ENCODE measurements around the gene COX11.

The COX11 gene

DNA sequence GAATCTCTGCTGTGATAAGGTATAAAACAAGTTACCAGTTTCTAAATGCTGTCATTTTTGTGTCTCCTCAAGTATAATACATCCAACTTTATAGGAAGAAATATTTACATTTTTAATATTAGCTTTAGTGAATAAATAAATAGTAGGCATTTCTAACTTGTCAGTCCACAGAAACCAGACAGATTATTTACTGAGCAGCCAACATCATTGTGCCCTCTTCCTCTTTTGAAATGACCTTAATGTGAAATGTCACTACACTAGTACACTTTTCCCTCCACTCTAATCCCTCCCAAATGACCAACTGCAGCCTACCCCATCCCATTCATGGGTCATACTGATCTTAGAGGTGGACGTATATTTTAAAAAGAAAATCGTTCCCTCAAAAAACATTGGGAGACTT is 9.3 kb upstream of the COX11 start:
- DNase-seq (ENCODE audit: low read depth): no peak
- TF ChIP-seq, protein P1, sequence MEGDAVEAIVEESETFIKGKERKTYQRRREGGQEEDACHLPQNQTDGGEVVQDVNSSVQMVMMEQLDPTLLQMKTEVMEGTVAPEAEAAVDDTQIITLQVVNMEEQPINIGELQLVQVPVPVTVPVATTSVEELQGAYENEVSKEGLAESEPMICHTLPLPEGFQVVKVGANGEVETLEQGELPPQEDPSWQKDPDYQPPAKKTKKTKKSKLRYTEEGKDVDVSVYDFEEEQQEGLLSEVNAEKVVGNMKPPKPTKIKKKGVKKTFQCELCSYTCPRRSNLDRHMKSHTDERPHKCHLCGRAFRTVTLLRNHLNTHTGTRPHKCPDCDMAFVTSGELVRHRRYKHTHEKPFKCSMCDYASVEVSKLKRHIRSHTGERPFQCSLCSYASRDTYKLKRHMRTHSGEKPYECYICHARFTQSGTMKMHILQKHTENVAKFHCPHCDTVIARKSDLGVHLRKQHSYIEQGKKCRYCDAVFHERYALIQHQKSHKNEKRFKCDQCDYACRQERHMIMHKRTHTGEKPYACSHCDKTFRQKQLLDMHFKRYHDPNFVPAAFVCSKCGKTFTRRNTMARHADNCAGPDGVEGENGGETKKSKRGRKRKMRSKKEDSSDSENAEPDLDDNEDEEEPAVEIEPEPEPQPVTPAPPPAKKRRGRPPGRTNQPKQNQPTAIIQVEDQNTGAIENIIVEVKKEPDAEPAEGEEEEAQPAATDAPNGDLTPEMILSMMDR (IDR thresholded peaks at IDR 0.05; ENCODE audit: insufficient read depth, low read depth, low read length, missing control alignments): no peak
- no peak overlapping the region for H3K4me3 ChIP-seq (ENCODE audit: low read length)

DNA sequence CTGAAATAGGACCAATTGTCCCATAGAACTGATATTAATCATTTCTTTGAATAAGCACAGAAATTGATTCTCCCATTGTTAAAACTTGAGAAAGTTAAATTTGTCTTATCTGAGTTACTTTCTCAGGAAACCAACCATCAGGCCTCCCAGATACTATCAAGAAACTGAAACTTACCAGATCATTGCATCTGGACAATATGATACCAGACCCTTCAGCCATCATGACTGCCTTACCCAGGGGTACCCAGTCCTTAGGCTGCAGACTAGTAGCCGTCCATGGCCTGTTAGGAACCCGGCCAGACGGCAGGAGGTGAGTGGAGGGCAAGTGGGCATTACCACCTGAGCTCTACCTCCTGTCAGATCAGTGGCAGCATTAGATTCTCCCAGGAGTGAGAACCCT is 7.9 kb upstream of the COX11 start:
- H3K4me3 ChIP-seq (ENCODE audit: low read length): no peak overlapping the region
- no peak for DNase-seq (ENCODE audit: low read depth)
- TF ChIP-seq, protein P1 (IDR thresholded peaks at IDR 0.05; ENCODE audit: insufficient read depth, low read depth, low read length, missing control alignments): no peak

DNA sequence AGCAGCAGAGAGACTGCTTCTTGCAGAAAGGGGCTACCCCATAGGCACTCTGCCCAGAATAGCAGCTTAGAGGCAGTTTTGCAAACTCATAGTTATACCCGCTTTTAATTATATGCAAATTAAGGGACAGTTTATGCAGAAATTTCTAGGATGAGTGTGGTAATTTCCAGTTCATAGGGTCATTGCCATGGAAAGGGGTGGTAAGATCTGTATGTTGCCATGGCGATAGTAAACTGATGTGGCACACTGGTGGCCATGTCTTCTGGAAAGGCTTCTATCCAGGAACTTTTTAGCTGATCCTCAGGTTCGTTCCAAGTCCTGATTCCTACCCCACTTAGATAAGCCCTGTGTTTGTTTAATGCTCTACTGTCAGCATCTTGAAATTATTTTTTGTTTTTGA is 6.3 kb upstream of the COX11 start:
- DNase-seq (ENCODE audit: low read depth): no peak
- H3K4me3 ChIP-seq (ENCODE audit: low read length): no peak overlapping the region
- TF ChIP-seq, protein P1 (IDR thresholded peaks at IDR 0.05; ENCODE audit: insufficient read depth, low read depth, low read length, missing control alignments): no peak

GRCh38 chr17:54972406-54973138 is 4.1 kb upstream of the COX11 start:
- DNase-seq (ENCODE audit: low read depth): no peak
- no peak overlapping the region for H3K4me3 ChIP-seq (ENCODE audit: low read length)
- TF ChIP-seq, protein P1 (IDR thresholded peaks at IDR 0.05; ENCODE audit: insufficient read depth, low read depth, low read length, missing control alignments): no peak

- DNase-seq (ENCODE audit: low read depth): no peak
- no peak overlapping the region for H3K4me3 ChIP-seq (ENCODE audit: low read length)
- TF ChIP-seq, protein P1 (IDR thresholded peaks at IDR 0.05; ENCODE audit: insufficient read depth, low read depth, low read length, missing control alignments): no peak
Observed at GRCh38 chr17:54971901-54972300, 3.4 kb upstream of the COX11 start.

DNA sequence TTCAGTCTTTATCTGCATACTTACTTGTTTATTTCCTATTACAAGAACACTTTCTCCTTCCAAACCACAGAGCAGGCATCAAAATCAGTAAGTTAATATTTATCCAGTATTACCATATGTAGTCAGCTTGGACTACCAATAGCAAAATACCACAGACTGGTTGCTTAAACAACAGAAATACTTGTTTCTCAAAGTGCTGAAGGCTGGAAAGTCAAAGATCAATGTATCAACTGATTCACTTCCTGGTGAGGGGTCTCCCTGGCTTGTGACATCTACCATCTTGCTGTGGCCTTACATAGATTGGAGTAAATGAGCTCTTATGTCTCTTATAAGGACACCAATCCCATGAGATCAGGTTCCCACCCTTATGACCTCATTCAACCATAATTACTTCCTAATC is 2.7 kb upstream of the COX11 start:
- DNase-seq (ENCODE audit: low read depth): no peak
- H3K4me3 ChIP-seq (ENCODE audit: low read length): no peak overlapping the region
- TF ChIP-seq, protein P1 (IDR thresholded peaks at IDR 0.05; ENCODE audit: insufficient read depth, low read depth, low read length, missing control alignments): no peak
